ENCODE measurements around the gene EME1. TPM values are rescaled to one million over a fixed set of nuclear protein-coding genes. Genes with fewer than 3 reads are reported as not detected.
A peak's percentile ranks its signal among the peaks of the same experiment; 100 is the strongest.

EME1 gene
- total and polyA plus RNA-seq, 2 of the 13 experiments (the other 11 are each of a cell fraction or from before 2014, with no cell fraction given) = 20.7 to 24.6 TPM

GRCh38 chr17:50428831-50429424, 55.9 kb downstream of the EME1 start (continued):
- TF ChIP-seq, protein P1, sequence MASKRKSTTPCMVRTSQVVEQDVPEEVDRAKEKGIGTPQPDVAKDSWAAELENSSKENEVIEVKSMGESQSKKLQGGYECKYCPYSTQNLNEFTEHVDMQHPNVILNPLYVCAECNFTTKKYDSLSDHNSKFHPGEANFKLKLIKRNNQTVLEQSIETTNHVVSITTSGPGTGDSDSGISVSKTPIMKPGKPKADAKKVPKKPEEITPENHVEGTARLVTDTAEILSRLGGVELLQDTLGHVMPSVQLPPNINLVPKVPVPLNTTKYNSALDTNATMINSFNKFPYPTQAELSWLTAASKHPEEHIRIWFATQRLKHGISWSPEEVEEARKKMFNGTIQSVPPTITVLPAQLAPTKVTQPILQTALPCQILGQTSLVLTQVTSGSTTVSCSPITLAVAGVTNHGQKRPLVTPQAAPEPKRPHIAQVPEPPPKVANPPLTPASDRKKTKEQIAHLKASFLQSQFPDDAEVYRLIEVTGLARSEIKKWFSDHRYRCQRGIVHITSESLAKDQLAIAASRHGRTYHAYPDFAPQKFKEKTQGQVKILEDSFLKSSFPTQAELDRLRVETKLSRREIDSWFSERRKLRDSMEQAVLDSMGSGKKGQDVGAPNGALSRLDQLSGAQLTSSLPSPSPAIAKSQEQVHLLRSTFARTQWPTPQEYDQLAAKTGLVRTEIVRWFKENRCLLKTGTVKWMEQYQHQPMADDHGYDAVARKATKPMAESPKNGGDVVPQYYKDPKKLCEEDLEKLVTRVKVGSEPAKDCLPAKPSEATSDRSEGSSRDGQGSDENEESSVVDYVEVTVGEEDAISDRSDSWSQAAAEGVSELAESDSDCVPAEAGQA (IDR thresholded peaks at IDR 0.05; ENCODE audit: low read depth) = peak; percentile 76
- TF ChIP-seq, protein P1 (CRISPR knock-in tag; IDR thresholded peaks at IDR 0.05; ENCODE audit: borderline replicate concordance) = no peak
- peak; percentile 87 for TF ChIP-seq ZSCAN25 (CRISPR knock-in tag; IDR thresholded peaks at IDR 0.05)
- TF ChIP-seq ZNF335 (CRISPR knock-in tag; IDR thresholded peaks at IDR 0.05) = peak; percentile 95
- no peak for TF ChIP-seq MTA3 (CRISPR knock-in tag; IDR thresholded peaks at IDR 0.05)
- TF ChIP-seq EP300 (IDR thresholded peaks at IDR 0.05; ENCODE audit: low read depth in 2 of 2, low read length in 2 of 2) = peak; percentile 32 to 93; a peak in 2 of 4 replicates
- peak; percentile 96 for TF ChIP-seq EP300 (CRISPR knock-in tag; IDR thresholded peaks at IDR 0.05; ENCODE audit: borderline replicate concordance)
- peak; percentile 62; the same call in 1 of the 2 replicates for TF ChIP-seq DRAP1 (CRISPR knock-in tag; IDR thresholded peaks at IDR 0.05)
- no peak for TF ChIP-seq TBX3 (IDR thresholded peaks at IDR 0.05; ENCODE audit: borderline replicate concordance)
- peak; percentile 61; the same call in 1 of the 2 replicates for TF ChIP-seq ZNF264 (CRISPR knock-in tag; IDR thresholded peaks at IDR 0.05)
- peak; percentile 75 for TF ChIP-seq ZHX1 (CRISPR knock-in tag; IDR thresholded peaks at IDR 0.05; ENCODE audit: low read depth)
- TF ChIP-seq ZNF557 (CRISPR knock-in tag; IDR thresholded peaks at IDR 0.05) = peak; percentile 23; the same call in 1 of the 2 replicates
- TF ChIP-seq YY1 (IDR thresholded peaks at IDR 0.05; ENCODE audit: insufficient read depth, insufficient replicate concordance, low read depth, low read length) = peak; percentile 25
- peak; percentile 82 for TF ChIP-seq HNF1B (CRISPR knock-in tag; IDR thresholded peaks at IDR 0.05)
- TF ChIP-seq SAFB2 (CRISPR knock-in tag; IDR thresholded peaks at IDR 0.05; ENCODE audit: borderline replicate concordance, low read depth) = no peak; the same call in 1 of the 2 replicates
- TF ChIP-seq HNRNPK (IDR thresholded peaks at IDR 0.05; ENCODE audit: low read depth, low read length, poor library complexity, severe bottlenecking) = no peak
- peak; percentile 57 for TF ChIP-seq ELF1 (CRISPR knock-in tag; IDR thresholded peaks at IDR 0.05)
- peak; percentile 92 for TF ChIP-seq KAT8 (CRISPR knock-in tag; IDR thresholded peaks at IDR 0.05)
- no peak for TF ChIP-seq ZNF354B (CRISPR knock-in tag; IDR thresholded peaks at IDR 0.05)
- peak; percentile 32 for TF ChIP-seq CBX1 (IDR thresholded peaks at IDR 0.05; ENCODE audit: low read depth)
